ENCODE results near the gene PLEKHM1.
"Not testable (repeated sequence)": the region's sequence is repeated elsewhere in the genome, so short reads cannot be mapped to it uniquely, and the experiment has no call there.

The PLEKHM1 gene

DNA sequence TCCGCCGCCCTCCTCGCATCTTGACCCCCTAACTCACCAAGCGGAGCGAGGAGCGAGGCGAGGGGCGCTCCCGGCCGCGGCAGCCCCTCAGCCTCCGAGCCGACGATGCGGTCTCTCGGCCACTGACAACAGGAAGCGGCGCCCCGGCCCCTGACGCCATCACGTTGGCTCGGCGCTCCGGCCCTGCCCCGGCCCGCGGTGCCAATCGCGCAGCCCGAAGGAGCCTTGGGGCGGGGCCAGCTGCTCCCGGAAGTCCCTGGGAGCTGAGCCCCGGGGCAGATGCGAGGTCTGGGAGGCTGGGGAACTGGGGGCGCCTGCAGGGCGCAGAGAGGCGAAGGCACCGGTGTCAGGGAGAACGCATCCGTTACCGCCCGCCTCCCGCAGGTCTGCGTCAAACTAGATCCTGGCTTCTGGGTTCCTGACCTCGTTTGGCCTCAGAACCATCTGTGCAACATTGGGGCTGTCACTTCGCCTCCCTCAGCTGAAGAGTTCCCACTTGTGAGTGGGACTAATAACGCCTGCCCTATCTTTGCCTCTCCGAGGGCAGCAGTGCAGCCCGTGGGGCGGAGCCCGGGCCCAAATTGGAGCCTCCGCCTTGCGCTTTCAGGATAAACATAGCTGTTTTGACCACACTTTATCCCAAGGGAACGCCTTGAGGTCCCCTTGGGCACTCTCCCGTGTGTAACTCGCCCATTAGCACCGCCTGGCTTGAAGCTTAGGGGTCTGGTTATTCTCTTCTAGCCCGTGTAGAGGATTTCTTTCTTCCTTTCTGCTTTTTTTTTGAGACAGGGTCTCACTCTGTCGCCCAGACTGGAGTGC is at the start of gene PLEKHM1:
Gene PLEKHM1 (minus strand): TSS at position 107 of the 819 bp plus-strand sequence. CDS start 8,237 bp downstream, outside the sequence.
- peak; percentile 32 to 36 for DNase-seq (ENCODE audit: low read depth in 2 of 2)

DNA sequence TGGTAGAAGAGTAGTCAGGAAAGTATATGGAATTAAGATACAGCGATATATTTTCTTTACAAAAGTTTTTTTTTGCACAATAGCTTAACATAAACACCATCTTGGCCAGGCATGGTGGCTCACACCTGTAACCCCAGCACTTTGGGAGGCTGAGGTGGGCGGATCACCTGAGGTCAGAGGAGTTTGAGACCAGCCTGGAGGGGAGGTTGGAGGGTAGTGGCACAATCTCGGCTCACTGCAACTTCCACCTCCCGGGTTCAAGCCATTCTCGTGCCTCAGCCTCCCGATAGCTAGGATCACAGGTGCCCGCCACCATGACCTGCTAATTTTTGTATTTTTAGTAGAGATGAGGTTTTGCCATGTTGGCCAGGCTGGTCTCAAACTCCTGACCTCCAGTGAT is 47.6 kb upstream of the PLEKHM1 start:
- DNase-seq (ENCODE audit: low read depth in 2 of 2): not testable (repeated sequence)

DNA sequence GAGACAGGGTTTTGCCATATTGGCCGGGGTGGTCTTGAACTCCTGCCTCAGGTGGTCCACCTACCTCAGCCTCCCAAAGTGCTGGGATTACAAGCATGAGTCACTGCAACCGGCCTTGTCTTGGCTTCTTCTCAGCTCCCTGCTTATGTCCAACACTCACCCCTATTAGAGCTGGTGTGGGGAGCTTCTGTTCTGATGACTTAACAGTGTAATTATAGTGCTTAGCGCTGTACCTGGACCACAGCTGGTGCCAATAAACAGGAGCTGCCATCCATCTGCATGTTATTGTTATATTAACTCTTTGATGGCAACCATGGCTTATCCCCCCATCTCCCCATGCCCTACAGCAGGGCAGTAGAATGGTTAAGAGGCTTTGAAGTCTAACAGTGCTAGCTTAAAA is 15.6 kb upstream of the PLEKHM1 start:
- not testable (repeated sequence) for DNase-seq (ENCODE audit: low read depth in 2 of 2)

DNA sequence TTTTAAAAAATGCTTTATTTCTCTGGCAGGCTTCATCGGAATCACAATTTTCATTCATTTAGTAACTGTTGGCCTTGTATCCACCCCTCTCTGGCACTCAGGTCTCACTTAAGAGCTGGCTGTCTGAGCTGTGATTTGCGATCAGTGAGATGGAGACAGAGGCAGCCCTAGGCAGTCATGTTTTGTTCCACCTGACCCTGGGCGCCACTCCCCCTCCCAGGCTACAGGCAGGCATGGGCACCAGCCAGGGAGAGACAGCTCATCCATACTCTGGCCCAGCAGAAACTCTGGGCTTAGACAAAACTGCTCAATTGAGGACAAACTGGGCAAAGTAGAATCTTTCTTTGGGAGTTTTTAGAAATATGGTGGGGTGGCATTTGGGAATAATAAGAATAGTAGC is 14.7 kb upstream of the PLEKHM1 start:
- DNase-seq (ENCODE audit: low read depth in 2 of 2): not testable (repeated sequence)

DNA sequence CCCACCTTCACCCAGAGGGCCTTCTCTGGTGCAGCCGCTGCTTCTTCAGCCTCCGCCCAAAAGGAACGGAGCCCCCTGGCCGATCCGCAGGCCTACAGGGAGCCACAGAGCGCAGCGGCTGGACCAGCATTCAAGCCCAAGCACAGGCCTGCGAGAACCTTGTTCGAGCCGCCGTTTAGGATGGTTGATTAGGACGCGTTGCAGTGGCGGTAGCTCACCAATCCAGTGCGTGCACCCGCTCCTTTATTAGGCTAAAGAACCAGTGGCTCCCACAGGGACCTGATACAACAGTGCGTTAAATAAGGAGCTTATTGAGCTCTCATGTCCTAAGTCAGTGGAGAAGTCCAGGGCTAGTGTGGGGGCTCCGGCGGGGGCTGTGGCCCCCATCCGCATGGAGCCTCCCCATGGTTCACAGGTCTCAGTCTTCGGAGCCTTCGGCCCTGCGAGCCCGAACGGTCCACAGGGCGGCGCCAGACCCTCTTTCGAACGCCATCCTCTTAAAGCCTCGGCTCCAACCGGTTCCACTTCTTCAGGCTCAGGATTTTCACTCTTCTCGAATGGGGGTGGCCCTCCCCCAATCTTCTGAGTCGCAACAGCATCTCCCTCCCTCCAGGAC is 10.7 kb upstream of the PLEKHM1 start:
- not testable (repeated sequence) for DNase-seq (ENCODE audit: low read depth in 2 of 2)

DNA sequence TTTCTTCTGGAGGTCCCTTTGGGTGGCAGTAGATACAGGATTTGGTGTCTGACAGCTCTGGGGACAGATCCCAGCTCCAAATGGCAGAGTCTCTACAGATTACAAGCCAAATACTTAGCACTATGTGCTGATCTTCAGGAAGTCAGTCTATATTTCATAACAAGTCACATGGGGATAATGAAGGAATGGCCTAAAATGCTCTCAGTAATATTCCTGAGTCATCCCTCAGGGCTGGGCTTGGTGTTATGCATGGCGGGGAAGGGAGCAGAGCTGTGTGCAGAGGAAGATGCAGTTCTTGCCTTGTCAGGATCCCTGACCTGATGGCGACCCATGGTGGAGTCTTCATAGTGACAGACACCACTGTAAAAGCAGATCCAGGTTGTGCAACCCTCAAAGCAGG is 10.0 kb upstream of the PLEKHM1 start:
- DNase-seq (ENCODE audit: low read depth in 2 of 2): not testable (repeated sequence)

DNA sequence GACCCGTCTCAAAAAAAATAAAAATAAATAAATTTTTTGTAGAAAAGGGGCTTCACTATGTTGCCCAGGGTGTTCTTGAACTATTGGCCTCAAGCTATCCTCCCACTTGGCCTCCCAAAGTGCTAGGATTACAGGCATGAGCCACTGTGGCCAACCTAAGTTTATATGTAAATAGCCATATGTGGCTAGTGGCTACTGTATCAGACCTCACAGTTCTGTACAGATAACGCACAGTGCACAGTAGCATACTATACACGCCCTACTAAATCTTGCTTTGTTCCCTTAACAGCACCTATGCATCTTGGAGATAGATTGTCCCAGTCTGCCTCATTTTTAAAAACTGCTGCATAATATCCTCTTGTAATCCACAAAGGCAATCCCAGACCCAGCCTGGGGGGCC is 8.7 kb upstream of the PLEKHM1 start:
- not testable (repeated sequence) for DNase-seq (ENCODE audit: low read depth in 2 of 2)

DNA sequence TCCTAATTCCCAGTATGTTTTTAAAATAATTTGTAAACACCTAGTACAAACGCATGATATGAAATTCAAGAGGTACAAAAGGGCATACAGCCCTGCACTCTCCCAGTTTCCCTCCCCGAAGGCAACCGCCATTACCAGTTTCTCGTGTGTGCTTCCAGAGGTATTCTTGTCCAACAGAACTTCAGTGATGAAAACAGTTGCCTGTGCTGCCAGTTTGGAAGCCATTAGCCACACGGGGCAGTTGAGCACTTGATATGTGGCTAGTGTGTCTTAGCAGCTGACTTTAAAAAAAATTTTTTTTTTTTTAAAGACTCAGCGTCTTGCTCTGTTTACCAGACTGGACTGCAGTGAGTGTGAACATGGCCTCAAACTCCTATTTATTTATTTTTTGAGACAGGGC is 7.9 kb upstream of the PLEKHM1 start:
- DNase-seq (ENCODE audit: low read depth in 2 of 2): not testable (repeated sequence)

DNA sequence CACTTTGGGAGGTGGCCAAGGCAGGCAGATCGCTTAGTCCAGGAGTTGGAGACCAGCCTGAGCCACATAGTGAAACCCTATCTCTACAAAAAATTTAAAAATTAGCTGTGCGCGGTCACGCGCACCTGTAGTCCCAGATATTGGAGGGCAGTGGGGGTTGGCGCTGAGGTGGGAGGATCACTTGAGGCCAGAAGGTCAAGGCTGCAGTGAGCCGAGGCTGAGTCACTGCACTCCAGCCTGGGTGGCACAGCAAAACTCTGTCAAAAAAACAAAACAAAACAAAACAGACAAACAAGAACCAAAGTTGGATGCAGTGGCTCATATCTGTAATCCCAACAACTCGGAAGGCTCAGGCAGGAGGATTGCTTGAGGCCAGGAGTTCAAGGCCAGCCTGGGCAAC is 6.9 kb upstream of the PLEKHM1 start:
- not testable (repeated sequence) for DNase-seq (ENCODE audit: low read depth in 2 of 2)

DNA sequence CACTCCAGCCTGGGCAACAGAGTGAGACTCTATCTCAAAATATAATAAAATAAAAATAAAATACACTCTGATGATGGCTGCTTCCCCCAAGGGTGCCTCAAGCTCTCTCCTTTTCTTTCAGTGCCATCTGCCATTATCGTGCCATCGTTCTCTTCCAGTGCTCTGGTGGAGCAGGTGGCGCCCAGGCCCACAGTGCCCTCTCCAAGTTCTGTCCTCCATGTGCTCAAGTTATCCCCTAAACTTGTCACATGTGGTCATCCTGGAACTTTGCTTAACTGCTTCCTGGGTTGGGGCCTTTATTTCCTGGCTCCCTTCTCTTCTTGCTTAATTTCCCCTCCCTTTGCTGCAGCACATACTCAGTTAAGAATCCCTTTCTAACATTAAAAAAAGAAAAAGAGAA is 6.0 kb upstream of the PLEKHM1 start:
- DNase-seq (ENCODE audit: low read depth in 2 of 2): not testable (repeated sequence)

DNA sequence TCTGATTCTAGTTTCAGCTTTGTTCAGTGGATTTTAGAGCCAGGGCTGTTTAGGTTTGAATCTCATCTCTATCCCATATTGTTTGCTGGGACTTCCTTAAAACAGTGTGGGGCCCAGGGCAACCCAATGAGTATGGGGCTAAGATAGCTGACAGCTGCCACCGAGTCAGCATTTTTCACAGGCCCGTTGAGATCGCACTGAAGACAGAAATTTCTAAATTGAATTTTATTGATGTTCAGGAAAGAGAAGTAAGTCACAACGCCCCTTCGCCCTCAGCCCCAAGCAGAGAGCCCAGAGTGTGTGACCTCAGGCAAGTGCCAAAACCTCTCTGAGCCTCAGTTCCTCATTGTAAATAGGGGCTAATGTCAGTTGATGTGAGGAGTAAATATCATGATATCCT is 4.0 kb upstream of the PLEKHM1 start:
- DNase-seq (ENCODE audit: low read depth in 2 of 2): not testable (repeated sequence)

DNA sequence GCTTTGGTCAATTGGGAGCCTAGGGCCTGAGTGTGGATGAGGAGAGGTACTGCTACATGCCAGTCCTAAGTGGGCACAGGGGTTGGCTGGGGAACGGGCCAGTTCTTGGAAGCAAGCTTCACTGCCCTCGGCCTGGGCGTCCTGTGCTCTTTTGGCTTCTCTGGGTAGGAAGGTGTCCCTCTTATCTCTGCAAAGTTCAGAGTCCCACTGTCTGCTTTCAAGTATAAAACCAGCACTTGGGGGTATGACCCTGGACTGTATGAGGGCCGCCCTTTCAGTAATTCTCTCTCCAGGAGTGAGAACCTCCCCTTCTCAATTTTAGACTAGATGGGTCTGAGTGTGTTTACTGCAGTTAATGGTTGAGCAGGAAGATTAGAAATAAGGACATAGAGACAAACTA is 1.6 kb upstream of the PLEKHM1 start:
- not testable (repeated sequence) for DNase-seq (ENCODE audit: low read depth in 2 of 2)

DNA sequence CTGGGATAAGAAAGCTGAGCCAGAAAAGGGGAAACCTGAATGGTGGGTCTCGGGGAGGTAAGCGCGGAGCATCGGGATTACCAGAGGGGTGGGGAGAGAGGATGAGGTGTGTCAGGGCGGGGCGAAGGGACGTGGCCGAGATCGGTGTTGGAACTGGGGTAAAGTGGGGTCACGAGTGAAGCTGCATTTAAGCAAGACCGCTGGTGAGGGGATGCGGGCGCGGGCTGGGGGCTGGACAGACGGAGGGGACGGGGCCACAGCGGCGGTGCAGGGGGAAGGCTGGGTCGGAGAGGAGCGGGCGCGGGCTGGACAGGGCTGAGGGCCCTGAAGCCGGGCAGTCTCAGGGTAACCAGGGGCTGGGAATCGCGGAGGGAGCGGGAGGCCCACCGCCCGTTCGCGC is 323 bp downstream of the PLEKHM1 start:
- not testable (repeated sequence) for DNase-seq (ENCODE audit: low read depth in 2 of 2)

DNA sequence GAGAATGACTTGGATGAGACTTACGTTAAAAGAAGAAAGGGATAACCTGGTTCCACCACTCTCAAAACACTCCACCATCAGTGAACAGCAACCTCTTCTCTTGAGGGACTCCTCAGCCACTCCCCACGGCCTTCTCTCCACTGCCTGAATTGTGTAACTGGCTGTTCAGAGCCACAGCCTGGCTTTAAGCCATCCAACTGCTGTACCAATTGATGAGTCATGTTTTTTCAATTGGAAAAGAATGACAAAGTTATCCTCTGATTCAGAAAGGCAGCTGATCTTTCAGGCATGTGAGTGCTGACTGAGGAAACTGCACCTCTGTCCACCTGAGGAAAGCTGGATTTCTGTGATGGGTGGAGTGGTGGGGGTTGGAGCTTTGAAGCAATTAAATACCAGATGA is 2.8 kb downstream of the PLEKHM1 start:
- DNase-seq (ENCODE audit: low read depth in 2 of 2): peak; percentile 71 to 72

DNA sequence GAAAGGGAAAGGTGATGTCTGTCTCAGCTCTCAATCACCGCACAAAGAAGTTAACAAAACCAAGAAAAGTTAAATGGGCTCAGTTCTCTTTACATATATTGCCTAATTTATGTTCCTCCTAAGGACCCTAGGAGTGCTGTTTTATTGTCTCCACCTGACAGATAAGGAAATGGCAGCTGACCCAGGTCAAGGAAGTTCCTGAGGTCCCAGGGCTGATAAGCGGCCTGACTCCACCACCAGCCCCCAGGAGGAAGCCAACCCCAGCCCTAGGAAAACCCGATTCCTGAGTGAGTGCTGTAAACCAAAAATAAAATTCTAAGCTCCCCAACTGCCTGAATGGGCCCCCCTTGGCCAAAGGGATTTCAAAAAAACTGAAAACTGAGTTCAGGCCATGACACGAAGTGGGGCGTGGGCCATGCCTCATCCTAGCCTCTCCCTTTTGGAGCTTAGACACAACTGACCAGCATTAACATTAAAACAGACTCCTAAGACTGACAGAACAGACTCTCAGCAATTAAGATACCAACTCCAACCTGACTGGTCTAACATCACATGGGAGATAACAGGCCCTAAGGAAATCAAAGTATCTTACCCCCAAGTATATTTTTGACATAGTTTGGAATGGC is 6.8 kb downstream of the PLEKHM1 start:
- DNase-seq (ENCODE audit: low read depth in 2 of 2): not testable (repeated sequence)

DNA sequence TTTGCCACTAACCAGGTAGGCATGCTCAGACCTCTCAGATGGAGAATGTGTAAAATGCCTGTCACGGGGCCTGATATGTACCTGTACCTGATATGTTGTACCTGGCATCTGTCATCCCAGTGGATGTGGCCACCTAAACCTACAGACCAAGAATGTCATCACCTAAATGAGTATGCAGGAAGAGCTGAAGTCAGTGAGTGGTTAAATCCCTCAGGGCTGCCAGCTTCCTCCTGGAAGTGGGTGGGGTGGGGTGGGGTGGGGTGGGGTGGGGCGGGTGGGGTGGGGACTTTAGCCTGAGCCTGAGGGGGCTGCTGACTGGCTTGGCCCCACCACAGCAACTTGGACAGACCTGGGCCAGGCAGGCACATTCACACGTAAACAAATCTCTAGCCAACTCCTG is 7.3 kb downstream of the PLEKHM1 start:
- DNase-seq (ENCODE audit: low read depth in 2 of 2): not testable (repeated sequence)

DNA sequence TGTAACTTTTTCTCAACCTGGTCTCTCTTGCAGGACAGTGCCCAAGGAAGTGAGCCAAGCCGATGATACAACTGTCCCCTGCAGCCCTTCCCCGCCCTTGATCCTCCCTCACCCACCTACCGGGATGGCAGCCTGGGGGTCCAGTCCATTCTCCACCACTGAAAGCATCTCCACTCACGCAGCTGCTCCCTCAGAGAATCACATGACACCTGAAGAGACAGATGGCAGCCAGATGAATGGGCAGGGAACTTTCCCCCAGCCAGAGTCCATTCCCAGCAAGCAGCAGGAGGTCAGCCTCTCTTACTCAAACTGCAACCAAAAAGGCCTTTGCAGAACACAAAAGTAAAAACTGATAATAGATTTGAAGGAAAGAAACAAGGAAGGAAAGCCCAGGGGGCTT is 8.2 kb downstream of the PLEKHM1 start:
- DNase-seq (ENCODE audit: low read depth in 2 of 2): not testable (repeated sequence)

DNA sequence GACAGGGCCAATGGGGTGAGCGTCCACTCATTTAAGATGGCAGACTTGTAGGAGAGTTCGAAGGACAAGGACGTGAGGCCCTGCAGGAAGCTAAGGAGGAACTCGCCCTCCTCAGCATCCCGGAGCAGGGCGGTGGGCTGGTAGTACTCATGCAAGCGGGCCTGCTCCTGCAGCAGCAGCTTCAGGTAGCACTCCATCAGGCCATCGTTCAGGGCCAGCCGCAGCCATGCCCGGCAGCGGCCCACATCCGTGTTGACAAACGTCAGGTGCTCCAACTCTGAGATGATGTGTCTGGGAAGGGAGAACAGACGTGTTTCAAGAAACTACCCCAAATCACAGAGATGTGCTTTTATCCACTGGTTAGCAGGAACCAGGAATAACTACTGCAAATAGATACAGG is 15.1 kb downstream of the PLEKHM1 start:
- not testable (repeated sequence) for DNase-seq (ENCODE audit: low read depth in 2 of 2)

DNA sequence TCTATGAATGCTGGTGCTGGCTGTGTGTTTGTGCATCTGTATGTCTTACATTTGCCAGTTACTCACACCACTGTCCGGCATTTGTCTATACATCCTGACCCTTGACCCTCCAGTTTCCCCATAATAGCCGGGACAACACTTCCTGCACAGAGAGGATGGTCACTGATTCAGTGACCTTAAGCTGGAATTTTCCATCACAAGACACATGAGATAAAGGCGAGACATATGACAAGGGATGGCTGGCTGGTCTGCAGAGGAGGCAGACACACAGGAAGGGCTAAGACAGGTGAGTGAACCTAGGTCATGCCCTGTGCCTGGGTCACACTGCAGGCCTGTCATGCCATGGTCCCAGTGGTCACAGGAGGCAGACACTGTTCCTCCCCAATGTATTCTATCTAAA is 18.3 kb downstream of the PLEKHM1 start:
- not testable (repeated sequence) for DNase-seq (ENCODE audit: low read depth in 2 of 2)

DNA sequence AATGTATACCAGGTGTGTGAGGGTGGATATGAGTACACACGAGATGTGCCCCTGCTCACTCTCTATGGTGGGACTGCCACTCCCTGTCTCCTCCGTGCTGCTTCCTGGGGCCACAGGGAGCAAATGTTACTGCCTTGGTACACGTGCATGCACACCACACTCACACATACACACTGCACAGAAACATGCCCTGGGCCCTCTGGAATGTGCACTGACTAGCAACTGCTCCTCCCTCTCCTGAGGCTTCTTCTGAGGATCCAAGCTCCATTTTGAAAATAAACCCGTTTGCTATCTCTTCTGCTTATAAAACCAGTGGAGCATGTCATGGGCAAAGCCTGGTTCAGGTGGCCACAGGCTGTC is 21.3 kb downstream of the PLEKHM1 start:
- not testable (repeated sequence) for DNase-seq (ENCODE audit: low read depth in 2 of 2)

DNA sequence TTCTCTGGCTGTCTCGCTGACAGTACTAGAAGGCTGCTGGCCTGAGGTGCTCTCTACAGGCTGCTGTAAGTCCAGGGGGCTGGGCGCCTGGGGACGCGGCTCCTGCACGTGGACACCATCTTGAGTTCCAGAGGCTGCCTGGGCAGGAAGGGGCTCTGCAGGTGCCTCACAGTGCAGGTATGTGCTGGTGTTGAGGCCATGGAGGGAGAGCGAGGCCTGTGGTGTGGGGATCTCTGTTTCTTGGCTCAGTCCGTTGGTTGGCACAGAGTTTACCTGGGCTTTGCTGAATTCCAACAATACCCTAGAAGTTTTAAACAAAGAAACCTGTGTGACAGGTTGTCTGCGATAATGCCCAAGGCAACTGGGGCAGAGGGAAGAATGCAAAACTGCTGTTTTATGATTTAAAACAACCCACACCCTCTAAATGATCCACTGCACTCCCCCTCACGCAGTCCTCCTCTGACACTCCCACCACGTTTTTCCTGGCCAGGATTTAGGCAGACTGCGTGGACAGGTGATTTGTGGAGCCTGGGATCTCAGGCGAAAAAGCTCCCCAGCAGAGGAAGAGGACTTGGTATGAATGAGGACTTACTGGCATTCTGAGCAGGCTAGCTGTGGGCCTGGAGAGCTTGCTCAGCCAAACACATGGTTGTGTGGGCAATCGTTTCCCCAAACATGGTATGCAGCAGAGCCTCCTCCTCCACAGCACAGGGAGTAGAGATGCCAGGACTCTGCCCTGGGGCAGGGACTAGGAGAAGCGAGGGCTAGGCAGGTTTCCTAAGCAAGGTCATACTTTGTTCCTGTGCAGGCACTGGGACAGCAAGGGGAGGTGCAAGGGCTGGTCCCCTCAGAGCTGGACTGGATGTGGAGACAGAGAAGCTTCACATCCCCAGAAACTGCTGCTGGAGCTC is 22.0 kb downstream of the PLEKHM1 start:
- DNase-seq (ENCODE audit: low read depth in 2 of 2): not testable (repeated sequence)

Measured in fibroblast of skin of left quadriceps (primary cell).